Left forelimb (tissue), 1 donor: ENCODE results near the gene GLT8D1.

Source experiments
- DNase-seq: peaks from one replicate; pipeline ENCODE4 v3.0.0-alpha.2; 2018; ENCODE audit warnings: low spot score

The GLT8D1 gene

DNA sequence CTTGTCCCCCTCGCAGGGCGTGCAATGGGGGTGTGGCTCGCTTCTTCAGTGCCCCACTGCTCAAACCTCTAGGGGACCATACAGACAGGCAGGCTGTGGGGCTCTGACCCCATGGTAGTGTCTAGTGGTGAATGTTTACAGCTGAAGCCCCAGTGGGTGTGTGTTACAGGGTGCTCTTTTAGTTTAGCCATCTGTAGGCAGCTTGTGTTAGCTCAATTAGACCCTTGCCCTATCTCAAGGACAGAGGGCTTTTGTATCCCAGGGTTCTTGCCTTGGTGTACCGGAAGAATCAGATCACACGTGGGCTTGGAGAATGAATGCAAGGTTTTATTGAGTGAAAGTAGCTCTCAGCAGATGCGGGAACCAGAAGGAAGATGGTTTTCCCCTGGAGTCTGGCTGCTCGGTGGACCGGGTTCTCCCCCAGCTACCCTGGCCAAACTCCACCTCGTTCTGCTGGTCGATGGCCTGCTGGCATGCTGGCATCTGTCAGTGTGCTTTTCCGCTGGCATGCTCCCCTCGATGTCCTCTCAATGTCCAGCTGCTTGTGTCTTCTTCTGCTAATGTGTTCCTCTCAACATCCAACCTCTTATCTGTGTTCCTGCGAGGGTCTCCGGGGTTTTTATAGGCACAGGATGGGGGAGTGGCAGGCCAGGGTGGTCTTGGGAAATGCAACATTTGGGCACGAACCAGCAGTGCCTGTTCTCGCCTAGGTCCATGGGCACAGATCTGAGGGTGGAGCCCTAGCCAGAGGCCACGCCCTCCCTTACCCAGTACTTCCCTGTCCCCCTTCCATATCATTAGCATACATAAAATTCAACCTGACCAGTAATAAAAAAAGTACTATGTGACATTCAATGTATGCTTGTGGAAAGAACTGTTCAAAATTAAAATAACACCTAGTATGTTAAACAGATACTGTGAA is 7.0 kb upstream of the GLT8D1 start:
- DNase-seq, result no peak

DNA sequence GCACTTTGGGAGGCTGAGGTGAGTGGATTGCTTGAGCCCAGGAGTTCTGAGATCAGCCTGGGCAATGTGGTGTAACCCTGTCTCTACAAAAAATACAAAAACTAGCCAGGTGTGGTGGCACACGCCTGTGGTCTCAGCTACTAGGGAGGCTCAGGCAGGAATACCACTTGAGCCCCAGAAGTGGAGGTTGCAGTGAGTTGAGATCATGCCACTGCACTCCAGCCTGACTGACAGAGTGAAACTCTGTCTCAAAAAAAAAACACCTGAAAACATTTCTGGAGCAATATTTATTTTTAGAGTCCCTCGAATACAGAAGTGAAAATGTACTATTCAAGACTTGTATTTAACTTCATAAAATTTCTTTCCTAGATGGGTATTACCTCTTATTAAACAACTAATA is 4.9 kb upstream of the GLT8D1 start:
- no peak for DNase-seq

DNA sequence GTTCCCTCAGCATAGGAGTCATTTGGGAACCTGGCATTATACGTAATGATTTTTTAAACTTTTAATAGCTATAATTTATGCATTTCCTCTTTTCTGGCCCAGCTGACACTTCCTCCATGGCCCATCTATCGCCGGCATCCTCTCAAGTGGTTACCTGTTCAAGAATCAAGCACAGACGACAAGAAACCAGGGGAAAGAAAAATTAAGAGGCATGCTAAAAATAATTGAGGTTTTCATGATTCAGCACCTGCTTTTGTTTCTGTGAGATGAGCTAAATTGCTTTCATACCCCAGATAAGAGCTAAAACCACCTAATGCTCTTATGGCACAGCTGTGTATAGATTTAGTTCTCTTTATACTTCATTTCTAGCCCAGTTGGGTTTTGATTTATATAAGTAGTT is 2.0 kb upstream of the GLT8D1 start:
- no peak for DNase-seq

DNA sequence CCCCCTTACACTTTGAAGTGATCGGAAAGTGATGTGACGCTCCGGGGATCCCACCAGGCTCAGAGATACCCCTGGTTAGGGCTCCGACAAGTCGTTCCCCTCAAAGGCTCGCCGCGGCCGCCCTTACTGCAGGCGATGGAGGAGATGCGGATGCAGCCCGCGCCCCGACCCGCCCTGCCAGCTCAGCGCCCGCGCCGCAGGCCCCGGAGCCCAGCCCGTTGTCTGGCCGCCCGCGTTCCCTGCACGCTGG is 228 bp downstream of the GLT8D1 start:
- no peak for DNase-seq

DNA sequence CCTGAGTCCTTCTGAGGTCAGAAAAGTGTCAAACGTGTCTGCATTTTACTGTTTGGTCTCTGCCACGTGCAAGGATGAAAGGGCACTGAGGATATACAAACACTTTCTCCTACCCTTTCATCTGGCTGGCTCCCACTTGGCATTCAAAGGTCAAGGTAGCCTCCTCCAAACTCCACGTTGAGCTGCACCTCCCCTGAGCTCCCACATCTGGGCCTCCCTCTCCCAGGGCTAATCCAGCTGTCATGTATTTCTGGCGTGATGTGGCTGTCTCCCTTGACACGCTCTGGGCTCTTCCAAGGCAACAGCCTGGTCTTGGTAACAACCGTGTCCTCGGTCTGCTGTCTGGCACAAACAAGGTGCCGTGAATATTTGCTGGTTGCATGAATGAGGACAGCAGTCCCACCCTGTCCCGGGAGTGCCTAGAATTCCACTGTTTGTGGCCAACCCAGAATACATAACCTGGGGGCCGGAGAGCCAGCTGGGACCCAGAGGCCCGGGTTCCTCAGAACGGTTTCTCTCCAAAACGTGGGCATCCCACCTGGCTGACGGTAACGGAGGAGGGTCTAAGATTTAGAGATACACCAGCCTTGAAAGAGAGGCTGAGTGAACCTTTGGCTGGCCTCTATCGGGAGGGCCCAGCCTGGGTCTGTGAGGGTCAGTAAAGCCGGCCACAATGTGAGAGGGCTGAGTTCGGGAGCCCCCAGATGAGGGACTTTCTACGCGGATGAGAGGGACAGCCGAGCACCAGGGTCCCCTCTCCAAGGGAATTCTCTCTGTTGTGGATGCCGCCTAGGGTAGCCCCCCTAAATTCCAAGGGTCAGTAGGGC is 767 bp downstream of the GLT8D1 start:
- DNase-seq, result no peak

DNA sequence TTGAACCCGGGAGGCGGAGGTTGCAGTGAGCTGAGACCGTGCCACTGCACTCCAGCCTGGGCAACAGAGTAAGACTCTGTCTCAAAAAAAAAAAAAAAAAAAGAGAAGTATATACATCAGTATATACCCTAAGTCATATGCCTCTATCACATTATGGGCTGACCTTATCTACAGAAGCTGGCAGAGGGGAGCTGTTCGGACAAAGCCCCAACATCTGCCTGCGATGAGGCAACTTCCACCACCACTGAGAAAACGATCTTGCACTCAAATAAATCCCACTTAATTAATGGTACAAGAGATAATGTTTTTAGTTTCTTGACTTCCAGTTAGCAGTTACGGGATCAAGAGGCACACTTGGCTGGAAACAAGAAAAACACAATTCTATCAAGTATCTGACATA is 2.2 kb downstream of the GLT8D1 start:
- DNase-seq, result no peak

DNA sequence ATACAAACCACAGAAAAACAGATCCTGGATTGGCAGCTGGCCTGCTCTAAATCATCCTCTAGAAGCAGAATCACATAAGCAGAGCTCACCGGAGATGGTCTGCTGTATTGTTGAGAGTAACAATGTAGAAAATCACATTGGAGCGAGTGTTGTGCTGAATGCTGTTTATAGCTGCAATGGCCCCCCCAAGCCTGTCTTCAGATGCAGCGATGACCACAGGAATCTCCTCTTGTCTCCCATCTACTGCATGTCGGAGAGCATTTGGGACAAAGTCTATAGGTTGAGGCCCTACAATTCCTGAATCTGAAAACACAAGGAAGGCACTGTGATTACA is 8.0 kb downstream of the GLT8D1 start:
- no peak for DNase-seq

DNA sequence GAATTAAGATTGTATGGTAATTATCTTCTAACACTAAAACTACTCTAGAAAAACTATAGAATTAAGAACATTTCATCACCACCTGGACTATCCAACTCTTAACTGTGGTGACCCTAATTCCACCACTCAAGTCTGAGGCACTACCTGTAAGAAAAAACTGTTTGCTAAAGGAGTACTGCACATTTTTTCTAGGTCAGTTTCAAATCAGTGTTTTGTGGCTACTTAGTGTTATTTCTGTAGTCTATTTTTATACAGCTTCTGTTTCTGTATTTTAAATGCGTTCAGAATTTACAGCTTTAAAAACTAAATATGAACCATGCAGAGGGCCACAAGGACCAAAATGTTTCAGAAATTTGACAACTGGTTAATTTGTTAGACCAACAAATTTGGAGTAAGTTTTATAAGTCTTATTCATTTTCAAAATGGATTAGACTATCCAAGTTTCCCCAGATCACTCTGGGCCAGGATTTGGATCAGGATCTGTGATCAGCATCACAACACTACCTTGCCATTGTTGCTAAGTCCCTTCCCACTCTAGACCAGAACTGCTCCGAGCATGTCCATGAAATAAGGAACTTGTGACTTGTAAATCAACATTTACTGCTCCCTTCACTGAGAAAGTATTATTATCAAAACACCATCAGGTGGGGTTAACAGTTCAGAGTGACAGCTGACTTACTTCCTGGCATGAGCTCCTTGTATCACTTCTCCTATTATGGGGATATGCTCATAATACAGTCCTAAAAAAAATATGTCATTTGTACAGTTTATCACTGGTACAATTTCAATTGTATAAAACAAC is 8.6 kb downstream of the GLT8D1 start:
- no peak for DNase-seq

DNA sequence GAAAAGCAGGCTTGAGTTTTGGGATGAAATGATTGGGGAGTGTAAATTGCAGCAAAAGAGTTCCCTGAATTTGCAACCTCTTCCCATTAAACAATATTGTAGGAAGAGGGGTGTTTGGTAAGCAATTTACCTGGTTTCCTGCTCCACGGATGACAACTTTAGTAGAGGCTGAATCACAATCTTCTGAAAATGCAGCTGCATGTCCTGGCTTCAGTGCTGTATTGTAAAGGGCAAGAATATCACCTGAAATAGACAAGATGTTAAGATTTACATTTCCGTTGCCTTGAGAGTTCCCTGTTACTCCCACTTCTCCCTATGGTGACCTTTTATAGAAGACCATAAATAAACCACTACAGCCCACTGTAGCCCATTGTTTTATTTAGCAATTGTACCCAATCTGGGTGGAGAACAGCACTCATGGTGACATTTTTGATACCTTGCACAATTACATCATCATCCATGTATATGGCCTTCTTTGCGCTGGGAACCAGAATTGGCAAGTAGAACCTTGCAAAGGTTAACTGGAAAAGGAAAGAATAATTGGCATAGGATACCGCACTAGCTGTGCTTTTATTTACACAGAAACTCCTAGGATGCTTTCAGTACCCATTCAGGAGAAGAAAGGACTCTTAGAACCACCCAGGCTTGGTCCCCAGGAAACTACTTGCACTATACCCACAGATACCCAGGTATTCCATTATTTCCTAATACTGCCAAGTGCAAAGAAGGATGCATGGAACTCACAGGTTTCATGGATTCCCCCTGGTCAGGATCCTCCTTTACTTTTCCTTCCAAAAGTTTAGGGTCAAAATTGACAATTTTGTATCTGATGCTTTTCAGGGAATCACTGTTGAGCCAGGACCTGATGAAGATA is 9.6 kb downstream of the GLT8D1 start:
- DNase-seq, result no peak

DNA sequence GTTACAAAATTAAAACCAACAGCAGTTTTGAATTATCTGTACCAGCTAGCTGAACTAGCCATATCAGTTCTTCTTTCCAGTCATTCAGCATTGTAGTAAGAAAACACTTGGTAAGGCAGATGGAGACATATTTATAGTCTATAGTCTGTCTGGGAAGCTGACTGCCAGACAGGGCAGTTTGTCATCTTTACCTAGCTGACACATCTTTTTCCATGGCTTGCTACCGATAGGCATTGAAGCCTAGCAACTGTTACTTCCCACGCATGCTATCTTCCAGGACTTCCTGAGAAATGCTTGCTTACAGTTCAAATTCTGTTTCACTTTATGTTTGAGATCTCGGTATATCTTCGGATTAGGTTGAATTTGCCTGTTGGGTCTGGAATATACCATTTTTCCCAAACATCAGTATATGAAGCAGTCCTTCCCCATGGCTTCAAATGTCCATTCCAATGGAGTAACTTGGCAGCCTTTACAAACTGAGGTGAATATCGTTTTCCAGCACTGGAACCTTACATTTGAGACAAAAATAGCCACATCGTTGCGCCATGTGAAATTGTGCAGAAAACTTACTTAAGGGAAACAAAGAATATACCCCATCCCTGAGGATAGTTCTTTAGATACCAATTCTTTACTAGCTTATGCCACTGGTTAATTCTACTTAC is 10.9 kb downstream of the GLT8D1 start:
- no peak for DNase-seq

DNA sequence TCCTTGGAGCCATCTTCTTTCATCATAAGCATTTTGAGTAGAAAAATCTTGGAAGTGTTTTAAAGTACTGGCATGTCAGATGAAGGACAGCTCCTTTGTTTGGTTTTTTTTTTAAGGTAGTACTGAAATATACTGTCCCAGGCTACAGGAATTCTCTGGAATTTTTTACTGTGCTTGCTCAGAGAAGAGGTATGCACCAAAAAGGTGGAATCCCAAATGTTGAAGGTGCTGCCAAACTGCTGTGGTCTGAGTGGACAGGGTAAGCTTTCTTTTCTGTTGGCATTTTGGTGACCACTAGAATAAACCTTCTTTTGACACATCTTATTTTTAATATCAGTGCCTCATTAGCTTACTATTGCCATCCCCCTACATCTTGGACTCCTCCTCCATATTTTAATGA is 12.5 kb downstream of the GLT8D1 start:
- no peak for DNase-seq

DNA sequence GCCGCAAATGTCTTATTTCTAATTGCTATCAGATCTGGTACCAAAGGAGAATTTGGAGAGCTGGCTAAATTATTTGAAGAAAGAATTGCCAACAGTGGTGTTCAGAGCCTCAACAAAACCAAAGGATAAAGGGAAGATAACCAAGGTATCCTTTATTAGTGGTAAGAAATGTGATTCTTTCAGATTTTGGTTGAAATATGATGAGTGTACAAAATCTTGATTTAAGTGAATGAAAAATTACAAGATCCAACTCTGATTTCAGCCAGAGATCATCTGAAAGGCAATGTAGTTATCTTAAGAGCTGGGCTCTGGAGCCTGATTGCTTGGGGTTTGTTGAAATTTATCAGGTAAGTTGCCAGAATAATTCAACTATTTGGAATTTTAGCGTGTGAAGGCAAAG is 15.0 kb downstream of the GLT8D1 start:
- no peak for DNase-seq

DNA sequence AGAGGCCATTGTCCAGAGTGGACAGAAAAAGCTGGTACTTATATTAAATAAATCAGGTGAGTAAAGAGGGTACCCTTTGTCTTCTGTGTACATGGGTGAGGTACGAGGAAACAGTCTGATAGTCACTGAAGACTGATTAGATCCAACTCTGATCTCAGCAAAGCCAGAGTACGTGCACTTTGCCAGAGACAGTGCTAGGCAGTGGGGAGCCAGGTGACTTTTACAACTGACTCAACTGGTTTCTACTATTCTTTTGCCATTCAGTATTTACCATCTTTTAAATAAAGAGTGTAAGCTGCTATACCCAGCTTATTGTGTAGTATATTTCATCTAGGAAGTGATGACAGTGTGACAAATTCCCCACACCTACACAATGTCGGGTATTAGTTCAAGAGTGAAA is 16.4 kb downstream of the GLT8D1 start:
- DNase-seq, result no peak

DNA sequence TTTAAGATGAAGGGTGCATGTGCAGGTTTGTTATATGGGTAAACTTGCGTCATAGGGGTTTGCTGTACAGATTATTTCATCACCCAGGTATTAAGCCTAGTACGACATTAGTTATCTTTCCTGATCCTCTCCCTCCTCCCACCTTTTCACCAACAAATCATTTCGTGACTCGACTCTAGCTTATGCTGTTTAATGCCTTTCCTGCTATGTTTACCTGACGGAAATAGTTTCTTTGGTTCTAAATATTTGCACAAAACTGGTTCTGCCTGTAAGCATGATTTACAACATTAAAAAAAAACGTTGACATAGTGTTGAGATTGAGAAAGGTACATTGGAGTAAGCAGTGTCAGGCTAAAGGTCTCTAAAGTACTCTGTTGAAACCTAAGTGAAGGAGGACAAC is 17.3 kb downstream of the GLT8D1 start:
- no peak for DNase-seq

DNA sequence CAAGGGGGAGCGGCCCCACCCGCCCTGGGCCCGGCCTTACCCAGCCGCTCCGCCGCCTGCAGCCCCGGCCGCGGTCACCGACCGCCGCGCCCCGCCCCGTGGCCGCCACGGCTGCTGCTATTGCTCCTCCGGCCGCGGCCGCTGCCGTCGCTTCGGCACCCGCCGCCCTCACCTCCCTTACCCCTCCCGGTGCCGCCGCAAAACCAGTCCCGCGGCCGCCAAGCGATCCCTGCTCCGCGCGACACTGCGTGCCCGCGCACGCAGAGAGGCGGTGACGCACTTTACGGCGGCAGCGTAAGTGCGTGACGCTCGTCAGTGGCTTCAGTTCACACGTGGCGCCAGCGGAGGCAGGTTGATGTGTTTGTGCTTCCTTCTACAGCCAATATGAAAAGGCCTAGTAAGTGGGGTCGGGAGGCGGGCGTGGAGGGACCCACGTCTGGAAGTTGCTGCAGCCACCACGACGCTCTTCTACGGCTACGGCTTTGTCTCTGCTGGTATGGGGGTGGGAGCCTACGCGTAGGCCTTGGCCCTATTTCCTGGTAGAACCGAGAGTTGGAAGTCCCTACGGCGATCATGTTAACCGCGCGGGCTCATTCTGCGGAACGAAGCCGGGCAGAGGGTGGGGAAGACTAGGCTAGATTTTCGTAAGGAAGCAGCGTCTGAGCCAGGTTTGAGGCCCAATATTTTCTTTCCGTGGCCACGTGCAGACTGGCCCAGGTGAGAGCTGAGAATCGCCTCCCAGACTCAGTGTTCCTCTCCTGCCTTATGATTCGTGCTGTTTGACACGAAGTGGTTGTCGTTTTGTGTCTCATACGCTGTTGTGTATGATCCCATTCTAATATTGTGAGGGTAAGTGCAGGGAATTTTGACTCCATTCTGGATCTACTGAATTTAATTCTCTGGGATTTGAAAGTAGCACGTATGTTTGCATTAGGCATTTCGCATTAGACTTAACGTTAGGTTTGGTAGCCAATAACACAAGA is 19.6 kb downstream of the GLT8D1 start, which contains the start of the genes GNL3 and PBRM1:
Gene GNL3 (plus strand): TSS at position 324 of the 983 bp plus-strand sequence. CDS start 61 bp downstream, at position 385.
Gene PBRM1 (minus strand): TSS at position 205 of the 983 bp plus-strand sequence.
- peak; percentile 95 for DNase-seq

DNA sequence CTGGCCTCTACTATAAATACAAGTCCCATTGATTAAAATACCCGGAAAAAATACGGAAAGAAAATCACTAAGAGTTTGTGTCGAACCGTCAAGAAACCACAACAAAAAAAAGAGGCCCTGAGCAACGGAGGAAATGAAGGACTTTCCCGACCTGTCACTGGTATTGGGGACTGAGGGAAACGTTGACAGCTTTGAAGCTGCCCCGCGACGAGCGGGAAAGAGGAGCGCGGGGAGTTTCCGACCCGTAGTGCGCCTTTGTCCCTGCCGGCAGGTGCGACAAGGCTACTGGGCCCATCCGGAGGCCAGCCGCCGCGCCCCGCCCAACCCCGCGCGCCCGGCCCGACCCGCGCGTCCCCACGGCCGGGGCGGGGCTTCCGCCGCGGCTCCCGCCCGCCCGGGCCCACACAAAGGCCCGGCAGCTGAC is 20.3 kb downstream of the GLT8D1 start:
- no peak for DNase-seq

DNA sequence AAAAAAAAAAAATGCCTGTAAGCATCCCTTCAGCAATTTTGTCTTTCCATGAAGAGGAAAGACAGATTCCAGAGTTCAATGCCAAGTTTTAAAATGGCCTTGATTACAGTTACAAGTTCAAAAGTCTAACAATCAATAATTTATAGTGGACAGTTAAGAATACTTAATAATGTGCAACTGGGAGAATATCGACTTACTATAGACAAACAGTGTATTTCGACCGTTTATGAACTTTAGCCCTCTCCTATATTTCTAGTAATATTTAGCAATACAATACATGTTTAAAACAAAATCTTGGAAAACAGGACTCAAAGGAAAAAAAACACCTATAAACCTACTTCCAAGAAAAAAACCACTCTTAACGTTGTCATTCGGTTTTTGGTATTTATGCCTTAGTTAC is 21.4 kb downstream of the GLT8D1 start:
- no peak for DNase-seq

DNA sequence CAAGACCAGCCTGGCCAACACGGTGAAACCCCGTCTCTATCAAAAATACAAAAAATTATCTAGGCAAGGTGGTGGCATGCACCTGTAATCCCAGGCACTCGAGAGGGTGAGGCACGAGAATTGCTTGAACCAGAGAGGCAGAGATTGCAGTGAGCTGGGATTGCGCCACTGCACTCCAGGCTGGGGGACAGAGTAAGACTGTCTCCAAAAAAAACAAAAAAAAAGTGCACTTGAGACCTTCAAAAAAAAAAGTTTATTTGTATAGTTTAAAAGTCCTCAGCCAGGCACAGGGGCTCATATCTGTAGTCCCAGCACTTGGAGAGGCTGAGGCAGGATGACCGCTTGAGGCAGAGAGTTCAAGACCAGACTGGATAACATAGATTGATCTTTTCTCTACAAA is 22.0 kb downstream of the GLT8D1 start:
- DNase-seq, result no peak

DNA sequence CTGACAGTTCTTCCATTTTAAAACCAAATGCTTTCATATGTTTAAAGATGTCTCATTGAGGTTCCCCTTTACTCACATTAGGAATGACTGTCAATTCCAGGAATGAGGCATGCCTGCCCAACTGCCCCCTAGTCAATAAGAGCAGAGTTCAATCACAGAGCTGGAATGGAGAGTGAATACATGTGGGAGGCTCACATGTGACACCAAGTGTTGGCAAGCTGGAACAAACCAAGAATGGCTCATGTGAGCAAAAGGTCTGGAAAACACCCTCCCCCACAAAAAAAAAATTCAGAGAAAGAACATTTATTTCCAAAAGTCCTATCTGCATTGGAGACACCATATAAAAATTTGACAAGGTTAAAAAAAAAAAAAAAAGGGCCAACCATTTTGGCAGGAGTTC is 23.6 kb downstream of the GLT8D1 start:
- no peak for DNase-seq

DNA sequence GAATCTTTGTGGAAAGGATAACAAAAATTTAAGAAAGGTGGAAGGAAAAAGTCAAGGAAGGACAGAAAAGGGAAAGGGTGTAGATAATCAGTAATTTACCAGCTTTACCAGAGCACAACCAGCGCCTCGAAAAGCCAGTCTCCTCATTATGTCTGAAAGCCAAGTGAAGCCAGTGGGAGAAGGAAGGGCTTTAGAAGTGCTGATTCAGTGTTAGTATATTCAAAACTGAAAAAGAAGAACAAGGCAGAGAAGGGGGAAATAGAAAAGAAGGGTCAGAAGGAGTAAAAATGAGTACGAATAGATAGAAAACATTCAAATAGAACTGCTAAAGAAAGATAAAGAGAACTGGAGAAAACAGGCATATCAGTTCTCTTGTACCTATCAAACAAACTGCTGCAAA is 24.0 kb downstream of the GLT8D1 start:
- DNase-seq, result no peak
